Neural cell (in vitro differentiated cells): ENCODE measurements around the gene CNTN6. TPM values are rescaled to one million over a fixed set of nuclear protein-coding genes. Genes with fewer than 3 reads are reported as not detected.

Experiments
- H2AFZ ChIP-seq: fragments of 200-600, 300-800 bp; sonication (generic), shearing (Covaris generic); 2 replicates; pipeline ENCODE4 v1.6.0; 2014; ENCODE audit warnings: low read depth, mild to moderate bottlenecking, antibody characterized with exemption, low read length, moderate library complexity
- H3F3A ChIP-seq: fragments of 200-600 bp; shearing (Covaris generic); 2 replicates; pipeline ENCODE4 v1.6.1; 2016; ENCODE audit warnings: mild to moderate bottlenecking, moderate library complexity, mixed read lengths, antibody characterized with exemption, low read length; ENCODE audit not compliant: insufficient read depth, poor library complexity, severe bottlenecking
- H3K27ac ChIP-seq: fragments of 200-600, 300-800 bp; sonication (generic), shearing (Covaris generic); 2 replicates; pipeline ENCODE4 v1.5.1; 2014; ENCODE audit warnings: mild to moderate bottlenecking, low read length, moderate library complexity
- H3K27me3 ChIP-seq: fragments of 300-800, 200-600 bp; sonication (generic), shearing (Covaris generic); 2 replicates; pipeline ENCODE4 v1.6.0; 2014; ENCODE audit warnings: mild to moderate bottlenecking, low read depth, low read length, moderate library complexity; ENCODE audit not compliant: insufficient read depth
- H3K36me3 ChIP-seq: fragments of 300-800, 200-600 bp; sonication (generic), shearing (Covaris generic); 2 replicates; pipeline ENCODE4 v1.5.1; 2014; ENCODE audit warnings: mild to moderate bottlenecking, antibody characterized with exemption, low read length, moderate library complexity; ENCODE audit not compliant: insufficient read depth
- H3K4me2 ChIP-seq: fragments of 300-800, 200-600 bp; sonication (generic), shearing (Covaris generic); 2 replicates; pipeline ENCODE4 v1.6.0; 2014; ENCODE audit warnings: mild to moderate bottlenecking, low read length
- H3K4me3 ChIP-seq: fragments of 300-800, 200-600 bp; sonication (generic), shearing (Covaris generic); 2 replicates; pipeline ENCODE4 v1.5.1; 2014; ENCODE audit warnings: mild to moderate bottlenecking, low read length, moderate library complexity
- H3K79me2 ChIP-seq: fragments of 200-600 bp; shearing (Covaris generic); replicated peaks from 2 replicates; pipeline ENCODE4 v1.6.0; 2014; ENCODE audit warnings: mild to moderate bottlenecking, low read length, moderate library complexity; ENCODE audit not compliant: insufficient read depth
- H3K9ac ChIP-seq: fragments of 300-800, 200-600 bp; sonication (generic), shearing (Covaris generic); 2 replicates; pipeline ENCODE4 v1.6.1; 2016; ENCODE audit warnings: mild to moderate bottlenecking, low read length, mixed read lengths
- H3K9me2 ChIP-seq: fragments of 200-600 bp; shearing (Covaris generic); 2 replicates; pipeline ENCODE4 v1.6.1; 2016; ENCODE audit warnings: mild to moderate bottlenecking, low read length, mixed read lengths; ENCODE audit not compliant: insufficient read depth
- H3K9me3 ChIP-seq: fragments of 200-600, 300-800 bp; sonication (generic), shearing (Covaris generic); 2 replicates; pipeline ENCODE4 v1.6.1; 2016; ENCODE audit warnings: mild to moderate bottlenecking, mixed run types, low read length, moderate library complexity, mixed read lengths
- H4K20me1 ChIP-seq: fragments of 200-600 bp; shearing (Covaris generic); 2 replicates; pipeline ENCODE4 v1.6.1; 2016; ENCODE audit warnings: mild to moderate bottlenecking, mixed run types; ENCODE audit not compliant: insufficient read depth
- EP300 ChIP-seq: fragments of 450-650 bp; conservative IDR thresholded peaks from 2 replicates; pipeline ENCODE4 v1.6.1; 2014; ENCODE audit warnings: antibody characterized with exemption, mild to moderate bottlenecking, moderate library complexity; ENCODE audit not compliant: poor library complexity, severe bottlenecking
- EZH2 ChIP-seq: fragments of 200-600, 300-800 bp; shearing (Covaris generic), sonication (generic); IDR thresholded peaks from 2 replicates; pipeline ENCODE4 v1.6.1; 2014; ENCODE audit warnings: antibody characterized with exemption, low read length, borderline replicate concordance, mild to moderate bottlenecking; ENCODE audit not compliant: insufficient read depth, poor library complexity, severe bottlenecking
- MXI1 ChIP-seq: fragments of 450-650 bp; conservative IDR thresholded peaks from 2 replicates; pipeline ENCODE4 v1.6.1; 2014; ENCODE audit warnings: antibody characterized with exemption, mild to moderate bottlenecking; ENCODE audit not compliant: poor library complexity, severe bottlenecking
- POLR2AphosphoS5 ChIP-seq: IDR thresholded peaks from 2 replicates; pipeline ENCODE4 v1.6.1; 2012
- RAD21 ChIP-seq: fragments of 450-650 bp; conservative IDR thresholded peaks from 2 replicates; pipeline ENCODE4 v1.6.1; 2014; ENCODE audit warnings: antibody characterized with exemption, mild to moderate bottlenecking, moderate library complexity
- SMC3 ChIP-seq: fragments of 450-650 bp; conservative IDR thresholded peaks from 2 replicates; pipeline ENCODE4 v1.6.1; 2014; ENCODE audit warnings: antibody characterized with exemption, mild to moderate bottlenecking, moderate library complexity; ENCODE audit not compliant: poor library complexity
- TAF1 ChIP-seq: IDR thresholded peaks from 2 replicates; pipeline ENCODE4 v1.6.1; 2012; ENCODE audit warnings: low read depth
- polyA plus RNA-seq: library from polyadenylated mRNA; depleted of rRNA; stranded (reverse); fragments of >200 nt; gene quantifications from 2 replicates; pipeline ENCODE4 v1.2.3, GENCODE V29; 2014
- TF ChIP-seq, protein P1 (sequence below): fragments of 450-650 bp; IDR thresholded peaks from 2 replicates; pipeline ENCODE4 v1.5.1; 2014; ENCODE audit warnings: antibody characterized with exemption, mild to moderate bottlenecking, moderate library complexity; ENCODE audit not compliant: poor library complexity, severe bottlenecking
- TF ChIP-seq, protein P2 (sequence below): IDR thresholded peaks from 2 replicates; pipeline ENCODE4 v1.6.1; 2012; ENCODE audit warnings: borderline replicate concordance

The CNTN6 gene
- polyA plus RNA-seq, 1 donor from 2014 or later, result 1.8 TPM

DNA sequence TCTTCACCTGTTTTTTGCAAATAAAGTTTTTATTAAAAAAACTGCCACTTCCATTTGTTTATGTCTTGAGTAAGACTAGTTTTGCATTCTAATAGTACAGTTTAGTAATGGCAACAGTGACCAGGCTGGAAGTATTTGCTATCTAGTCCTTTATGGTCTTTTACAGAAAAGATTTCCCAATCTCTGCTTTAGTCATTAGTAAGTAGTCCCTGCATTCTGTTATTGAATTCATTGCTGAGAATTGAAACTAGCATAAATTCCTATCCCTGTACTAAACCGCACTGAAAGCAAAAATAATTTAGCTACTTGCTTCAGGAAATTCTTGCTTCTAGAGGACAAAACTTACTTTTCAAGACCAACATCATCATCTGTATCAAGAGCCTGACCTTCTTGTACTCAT lies 46.2 kb downstream of the CNTN6 start:
- Histone ChIP-seq H3K27ac (no peak overlapping the region), H3K9me3 (no peaks in the 10 kb centered on the region), H3K36me3 (no peaks in the 10 kb centered on the region), H3K79me2 (no peaks in the 10 kb centered on the region), H4K20me1 (no peaks in the 10 kb centered on the region), H2AFZ (no peak overlapping the region), H3K4me3 (no peak overlapping the region), H3K4me2 (no peak overlapping the region), H3K27me3 (no peaks in the 10 kb centered on the region), H3K9ac (no peak overlapping the region), H3K9me2 (no peaks in the 10 kb centered on the region), H3F3A (no peaks in the 10 kb centered on the region)
- TF ChIP-seq MXI1 (no peak), EZH2 (no peak), POLR2AphosphoS5 (no peak), EP300 (no peak), SMC3 (no peak), RAD21 (no peak), TAF1 (no peak)
- TF ChIP-seq, protein P1, sequence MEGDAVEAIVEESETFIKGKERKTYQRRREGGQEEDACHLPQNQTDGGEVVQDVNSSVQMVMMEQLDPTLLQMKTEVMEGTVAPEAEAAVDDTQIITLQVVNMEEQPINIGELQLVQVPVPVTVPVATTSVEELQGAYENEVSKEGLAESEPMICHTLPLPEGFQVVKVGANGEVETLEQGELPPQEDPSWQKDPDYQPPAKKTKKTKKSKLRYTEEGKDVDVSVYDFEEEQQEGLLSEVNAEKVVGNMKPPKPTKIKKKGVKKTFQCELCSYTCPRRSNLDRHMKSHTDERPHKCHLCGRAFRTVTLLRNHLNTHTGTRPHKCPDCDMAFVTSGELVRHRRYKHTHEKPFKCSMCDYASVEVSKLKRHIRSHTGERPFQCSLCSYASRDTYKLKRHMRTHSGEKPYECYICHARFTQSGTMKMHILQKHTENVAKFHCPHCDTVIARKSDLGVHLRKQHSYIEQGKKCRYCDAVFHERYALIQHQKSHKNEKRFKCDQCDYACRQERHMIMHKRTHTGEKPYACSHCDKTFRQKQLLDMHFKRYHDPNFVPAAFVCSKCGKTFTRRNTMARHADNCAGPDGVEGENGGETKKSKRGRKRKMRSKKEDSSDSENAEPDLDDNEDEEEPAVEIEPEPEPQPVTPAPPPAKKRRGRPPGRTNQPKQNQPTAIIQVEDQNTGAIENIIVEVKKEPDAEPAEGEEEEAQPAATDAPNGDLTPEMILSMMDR, result no peak
- TF ChIP-seq, protein P2, sequence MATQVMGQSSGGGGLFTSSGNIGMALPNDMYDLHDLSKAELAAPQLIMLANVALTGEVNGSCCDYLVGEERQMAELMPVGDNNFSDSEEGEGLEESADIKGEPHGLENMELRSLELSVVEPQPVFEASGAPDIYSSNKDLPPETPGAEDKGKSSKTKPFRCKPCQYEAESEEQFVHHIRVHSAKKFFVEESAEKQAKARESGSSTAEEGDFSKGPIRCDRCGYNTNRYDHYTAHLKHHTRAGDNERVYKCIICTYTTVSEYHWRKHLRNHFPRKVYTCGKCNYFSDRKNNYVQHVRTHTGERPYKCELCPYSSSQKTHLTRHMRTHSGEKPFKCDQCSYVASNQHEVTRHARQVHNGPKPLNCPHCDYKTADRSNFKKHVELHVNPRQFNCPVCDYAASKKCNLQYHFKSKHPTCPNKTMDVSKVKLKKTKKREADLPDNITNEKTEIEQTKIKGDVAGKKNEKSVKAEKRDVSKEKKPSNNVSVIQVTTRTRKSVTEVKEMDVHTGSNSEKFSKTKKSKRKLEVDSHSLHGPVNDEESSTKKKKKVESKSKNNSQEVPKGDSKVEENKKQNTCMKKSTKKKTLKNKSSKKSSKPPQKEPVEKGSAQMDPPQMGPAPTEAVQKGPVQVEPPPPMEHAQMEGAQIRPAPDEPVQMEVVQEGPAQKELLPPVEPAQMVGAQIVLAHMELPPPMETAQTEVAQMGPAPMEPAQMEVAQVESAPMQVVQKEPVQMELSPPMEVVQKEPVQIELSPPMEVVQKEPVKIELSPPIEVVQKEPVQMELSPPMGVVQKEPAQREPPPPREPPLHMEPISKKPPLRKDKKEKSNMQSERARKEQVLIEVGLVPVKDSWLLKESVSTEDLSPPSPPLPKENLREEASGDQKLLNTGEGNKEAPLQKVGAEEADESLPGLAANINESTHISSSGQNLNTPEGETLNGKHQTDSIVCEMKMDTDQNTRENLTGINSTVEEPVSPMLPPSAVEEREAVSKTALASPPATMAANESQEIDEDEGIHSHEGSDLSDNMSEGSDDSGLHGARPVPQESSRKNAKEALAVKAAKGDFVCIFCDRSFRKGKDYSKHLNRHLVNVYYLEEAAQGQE, result no peak

DNA sequence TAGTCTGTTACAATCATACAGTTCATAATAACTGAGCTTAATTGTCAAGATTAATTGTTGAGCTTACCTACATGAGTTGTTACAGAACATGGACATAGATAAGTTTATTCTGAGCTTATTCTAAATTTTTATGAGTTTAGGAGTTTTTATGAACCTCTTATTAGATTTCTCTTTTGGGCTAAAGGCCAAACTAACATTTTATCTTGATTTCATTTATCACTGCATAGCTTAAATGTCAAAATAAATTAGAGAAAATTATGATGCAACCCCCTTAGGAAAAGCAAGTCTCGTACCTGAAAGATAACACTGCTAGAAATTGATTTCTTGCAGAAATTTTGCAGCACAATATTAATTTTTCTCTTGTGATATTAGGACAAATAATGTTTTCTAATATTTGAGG lies 54.5 kb downstream of the CNTN6 start:
- Histone ChIP-seq H2AFZ (no peak overlapping the region), H3K9me3 (no peaks in the 10 kb centered on the region), H4K20me1 (no peaks in the 10 kb centered on the region), H3F3A (no peaks in the 10 kb centered on the region), H3K27me3 (no peaks in the 10 kb centered on the region), H3K4me2 (no peak overlapping the region), H3K36me3 (no peaks in the 10 kb centered on the region), H3K9ac (no peak overlapping the region), H3K27ac (no peak overlapping the region), H3K4me3 (no peak overlapping the region), H3K9me2 (no peaks in the 10 kb centered on the region), H3K79me2 (no peaks in the 10 kb centered on the region)
- no peak for TF ChIP-seq EZH2

DNA sequence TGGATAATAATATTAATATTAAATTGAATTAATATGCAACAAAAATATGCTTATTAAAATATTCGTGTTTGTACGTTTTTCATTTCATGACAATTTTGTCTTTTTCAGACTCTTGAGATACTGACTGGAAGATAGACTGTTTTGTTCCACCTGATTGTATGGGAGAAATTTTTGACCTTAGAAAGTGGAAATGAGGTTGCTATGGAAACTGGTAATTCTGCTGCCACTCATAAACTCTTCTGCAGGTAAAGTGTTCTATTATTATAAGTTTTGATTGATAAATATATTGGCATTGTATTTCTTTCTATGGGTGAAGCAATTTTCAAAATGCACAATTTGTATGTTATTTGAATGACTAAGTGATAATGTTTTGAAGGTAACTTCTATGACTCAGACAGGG lies 55.0 kb downstream of the CNTN6 start:
- no peaks in the 10 kb centered on the region for H3K9me3 ChIP-seq
- H4K20me1 ChIP-seq, result no peaks in the 10 kb centered on the region
- H3K9me2 ChIP-seq, result no peaks in the 10 kb centered on the region
- no peak overlapping the region for H2AFZ ChIP-seq
- no peak overlapping the region for H3K4me3 ChIP-seq
- H3K27ac ChIP-seq, result no peak overlapping the region
- no peaks in the 10 kb centered on the region for H3F3A ChIP-seq
- no peak overlapping the region for H3K9ac ChIP-seq
- no peaks in the 10 kb centered on the region for H3K27me3 ChIP-seq
- TF ChIP-seq EP300 (peak; percentile 51), TAF1 (no peak)
- no peaks in the 10 kb centered on the region for H3K36me3 ChIP-seq
- H3K79me2 ChIP-seq, result no peaks in the 10 kb centered on the region
- H3K4me2 ChIP-seq, result no peak overlapping the region
